Measurements from ENCODE around the gene RNF114.

GRCh38 chr20:49948178-49948577 is 12.0 kb downstream of the RNF114 start:
- no peak for TF ChIP-seq CTCF (IDR thresholded peaks at IDR 0.05; ENCODE audit: insufficient read depth, low read length)
- TF ChIP-seq GABPA (IDR thresholded peaks at IDR 0.05; ENCODE audit: low read depth) = no peak
- no peak for TF ChIP-seq POLR2AphosphoS5 (IDR thresholded peaks at IDR 0.05; ENCODE audit: low read depth)
